Tibial nerve (tissue), 4 donors: ENCODE data around the gene ZSCAN31.

Experiments
- EP300 ChIP-seq, 2 donors: sonication (generic); formaldehyde crosslinking; IDR thresholded peaks; one replicate each; pipeline ENCODE4 v1.6.1; 2017; ENCODE audit warnings: antibody characterized with exemption in 2 of 2, mild to moderate bottlenecking in 1 of 2
- POLR2A ChIP-seq, 2 donors: fragments of 450-650 bp; IDR thresholded peaks; one replicate each; pipeline ENCODE4 v1.6.1; 2017; ENCODE audit warnings: antibody characterized with exemption in 2 of 2, mild to moderate bottlenecking in 2 of 2, moderate library complexity in 2 of 2
- TF ChIP-seq, protein P1 (sequence below), 5 experiments: fragments of 200-600 bp in 3 of 5; fragments of 450-650 bp in 2 of 5; sonication (generic) in 3 of 5; IDR thresholded peaks; one replicate each; pipeline ENCODE4 v1.5.1; 2016 to 2019; ENCODE audit warnings: antibody characterized with exemption in 5 of 5, mild to moderate bottlenecking in 3 of 5, moderate library complexity in 2 of 5

DNA sequence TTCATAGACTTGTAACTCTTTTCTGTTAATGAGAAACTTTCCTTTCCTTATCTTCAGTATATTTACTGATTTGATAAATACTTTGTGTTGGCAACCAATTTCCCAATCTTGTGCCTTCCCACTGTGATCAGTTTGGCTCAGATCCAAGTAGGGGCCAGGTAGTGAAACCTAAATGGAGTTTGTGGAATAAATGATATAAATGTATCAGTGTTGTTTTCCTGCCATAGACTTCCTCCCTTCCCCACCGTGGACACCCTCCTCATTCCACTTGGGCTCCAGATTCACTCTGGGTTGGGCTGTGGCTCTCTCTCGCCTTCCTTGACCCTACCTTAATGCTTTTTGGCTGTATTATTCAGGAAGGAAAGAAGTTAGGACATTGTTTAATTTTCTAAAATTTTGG is 15.1 kb upstream of the ZSCAN31 start:
- TF ChIP-seq, protein P1, sequence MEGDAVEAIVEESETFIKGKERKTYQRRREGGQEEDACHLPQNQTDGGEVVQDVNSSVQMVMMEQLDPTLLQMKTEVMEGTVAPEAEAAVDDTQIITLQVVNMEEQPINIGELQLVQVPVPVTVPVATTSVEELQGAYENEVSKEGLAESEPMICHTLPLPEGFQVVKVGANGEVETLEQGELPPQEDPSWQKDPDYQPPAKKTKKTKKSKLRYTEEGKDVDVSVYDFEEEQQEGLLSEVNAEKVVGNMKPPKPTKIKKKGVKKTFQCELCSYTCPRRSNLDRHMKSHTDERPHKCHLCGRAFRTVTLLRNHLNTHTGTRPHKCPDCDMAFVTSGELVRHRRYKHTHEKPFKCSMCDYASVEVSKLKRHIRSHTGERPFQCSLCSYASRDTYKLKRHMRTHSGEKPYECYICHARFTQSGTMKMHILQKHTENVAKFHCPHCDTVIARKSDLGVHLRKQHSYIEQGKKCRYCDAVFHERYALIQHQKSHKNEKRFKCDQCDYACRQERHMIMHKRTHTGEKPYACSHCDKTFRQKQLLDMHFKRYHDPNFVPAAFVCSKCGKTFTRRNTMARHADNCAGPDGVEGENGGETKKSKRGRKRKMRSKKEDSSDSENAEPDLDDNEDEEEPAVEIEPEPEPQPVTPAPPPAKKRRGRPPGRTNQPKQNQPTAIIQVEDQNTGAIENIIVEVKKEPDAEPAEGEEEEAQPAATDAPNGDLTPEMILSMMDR (IDR thresholded peaks at IDR 0.05), result no peak
- TF ChIP-seq POLR2A (IDR thresholded peaks at IDR 0.05) (no peak), EP300 (IDR thresholded peaks at IDR 0.05) (no peak)
